Measurements from ENCODE around the gene TMEM9B.
A peak's percentile ranks its signal among the peaks of the same experiment; 100 is the strongest.
"Not testable (repeated sequence)": the region's sequence is repeated elsewhere in the genome, so short reads cannot be mapped to it uniquely, and the experiment has no call there.

TMEM9B gene

GRCh38 chr11:8964324-8965320 lies at the start of gene TMEM9B:
Gene TMEM9B (minus strand): TSS chr11:8964442. CDS start chr11:8964313, 129 bp downstream.
- peak; percentile 81 for DNase-seq

- DNase-seq = no peak
Measured at GRCh38 chr11:9013373-9013772, 49.1 kb upstream of the TMEM9B start.

GRCh38 chr11:9009538-9009937 lies 45.3 kb upstream of the TMEM9B start:
- not testable (repeated sequence) for DNase-seq

GRCh38 chr11:9008661-9009060 lies 44.4 kb upstream of the TMEM9B start:
- no peak for DNase-seq

GRCh38 chr11:9008011-9008550 lies 43.8 kb upstream of the TMEM9B start:
- DNase-seq = no peak

GRCh38 chr11:9005087-9005486 lies 40.8 kb upstream of the TMEM9B start:
- no peak for DNase-seq

GRCh38 chr11:9004183-9004926 lies 40.1 kb upstream of the TMEM9B start:
- DNase-seq = peak; percentile 49

GRCh38 chr11:9003573-9004182 lies 39.4 kb upstream of the TMEM9B start, which contains the start of gene NRIP3:
Gene NRIP3 (minus strand): TSS chr11:9004001. CDS start chr11:9003935, 66 bp downstream.
- peak; percentile 55 for DNase-seq

GRCh38 chr11:9002920-9003572 lies 38.8 kb upstream of the TMEM9B start:
- no peak for DNase-seq

GRCh38 chr11:9001736-9002135 lies 37.5 kb upstream of the TMEM9B start:
- DNase-seq = no peak

- no peak for DNase-seq
Measured at GRCh38 chr11:8998017-8998416, 33.8 kb upstream of the TMEM9B start.

- no peak for DNase-seq
Measured at GRCh38 chr11:8997451-8997850, 33.2 kb upstream of the TMEM9B start.

GRCh38 chr11:8989453-8989852 lies 25.2 kb upstream of the TMEM9B start:
- no peak for DNase-seq

- no peak for DNase-seq
Measured at GRCh38 chr11:8988329-8989234, 24.3 kb upstream of the TMEM9B start.

- DNase-seq = no peak
Measured at GRCh38 chr11:8987446-8987845, 23.2 kb upstream of the TMEM9B start.

GRCh38 chr11:8986772-8987171 lies 22.5 kb upstream of the TMEM9B start:
- DNase-seq = not testable (repeated sequence)

- DNase-seq = no peak
Measured at GRCh38 chr11:8985462-8985861, 21.2 kb upstream of the TMEM9B start.

GRCh38 chr11:8983552-8983951 lies 19.3 kb upstream of the TMEM9B start:
- DNase-seq = no peak

GRCh38 chr11:8980485-8980884 lies 16.2 kb upstream of the TMEM9B start:
- DNase-seq = no peak

- not testable (repeated sequence) for DNase-seq
Measured at GRCh38 chr11:8979365-8979764, 15.1 kb upstream of the TMEM9B start.

GRCh38 chr11:8973121-8973520 lies 8.9 kb upstream of the TMEM9B start:
- DNase-seq = no peak

Measured in NCI-H526 treated with DMSO at 0.1 percent for 48 hours (cell line).